K562 (cell line): ENCODE data around the gene ZNF23. TPM values are rescaled to one million over a fixed set of nuclear protein-coding genes. Genes with fewer than 3 reads are reported as not detected.

Source experiments
- BRCA1 ChIP-seq, 2 experiments: fragments of 450-650 bp in 1 of 2; sonication (generic) in 1 of 2; formaldehyde crosslinking in 1 of 2; IDR thresholded peaks; 2 replicates each; pipeline versions ENCODE4 v1.5.0 to v1.6.1; 2017 to 2020; ENCODE audit warnings: mild to moderate bottlenecking in 1 of 2, missing genetic modification reagents in 1 of 2
- COPS2 ChIP-seq: fragments of 450-650 bp; conservative IDR thresholded peaks from 2 replicates; pipeline ENCODE4 v1.6.1; 2016; ENCODE audit warnings: mild to moderate bottlenecking, moderate library complexity
- CTBP1 ChIP-seq: fragments of 450-650 bp; IDR thresholded peaks from 2 replicates; pipeline ENCODE4 v1.6.1; 2016; ENCODE audit warnings: borderline replicate concordance
- EHMT2 ChIP-seq: fragments of 450-650 bp; IDR thresholded peaks from 2 replicates; pipeline ENCODE4 v1.6.1; 2018; ENCODE audit warnings: antibody characterized with exemption
- MNT ChIP-seq, 2 experiments: fragments of 450-650 bp; conservative IDR thresholded peaks; 2 replicates each; pipeline ENCODE4 v1.6.1; 2017; ENCODE audit warnings: mild to moderate bottlenecking in 2 of 2, moderate library complexity in 2 of 2
- PCBP2 ChIP-seq: fragments of 200-400 bp; formaldehyde crosslinking; IDR thresholded peaks from 2 replicates; pipeline ENCODE4 v1.6.1; 2018; ENCODE audit warnings: low read length, low read depth, mild to moderate bottlenecking, moderate library complexity; ENCODE audit not compliant: poor library complexity, severe bottlenecking
- PHF21A ChIP-seq: fragments of 450-650 bp; IDR thresholded peaks from 2 replicates; pipeline ENCODE4 v1.6.1; 2017; ENCODE audit warnings: low read depth, borderline replicate concordance
- SLC30A9 ChIP-seq: fragments of 250-450 bp; sonication (Bioruptor Pico); IDR thresholded peaks from 2 replicates; pipeline ENCODE4 v1.8.0; 2022; ENCODE audit warnings: mild to moderate bottlenecking, moderate library complexity
- ZBTB8A ChIP-seq: fragments of 450-650 bp; IDR thresholded peaks from 2 replicates; pipeline ENCODE4 v1.6.1; 2018; ENCODE audit warnings: mild to moderate bottlenecking, moderate library complexity; ENCODE audit not compliant: partially characterized antibody
- ZKSCAN1 ChIP-seq: fragments of 150-350 bp; IDR thresholded peaks from 2 replicates; pipeline ENCODE4 v1.6.1; 2016; ENCODE audit warnings: low read depth, low read length
- ZNF197 ChIP-seq: fragments of 200-800 bp; sonication (Bioruptor generic); IDR thresholded peaks from 2 replicates; pipeline ENCODE4 v1.6.1; 2016; ENCODE audit warnings: low read depth, missing genetic modification characterization, missing compliant biosample characterization
- ZNF280A ChIP-seq: fragments of 450-650 bp; IDR thresholded peaks from 2 replicates; pipeline ENCODE4 v1.6.1; 2018; ENCODE audit warnings: mild to moderate bottlenecking, low read depth; ENCODE audit not compliant: partially characterized antibody
- ZNF354B ChIP-seq: fragments of 250-450 bp; sonication (Bioruptor Pico); IDR thresholded peaks from 2 replicates; pipeline ENCODE4 v1.4.0; 2020
- ZNF76 ChIP-seq: fragments of 250-450 bp; sonication (Bioruptor Pico); IDR thresholded peaks from 2 replicates; pipeline ENCODE4 v1.4.0; 2020; ENCODE audit warnings: mild to moderate bottlenecking, moderate library complexity, borderline replicate concordance
- ZNF780A ChIP-seq: fragments of 250-450 bp; sonication (Bioruptor Pico); IDR thresholded peaks from 2 replicates; pipeline ENCODE4 v1.5.0; 2021; ENCODE audit warnings: mild to moderate bottlenecking
- polyA plus RNA-seq, 8 experiments: library from polyadenylated mRNA; depleted of rRNA in 4 of 8; stranded (reverse) in 5 of 8; unstranded in 3 of 8; fragments of >200 nt; fragmentation: Nextera tagmentation in 2 of 8; fragmentation: Illumina TruSeq in 1 of 8; extraction: Ambion mirVana in 2 of 8; extraction: Trizol in 1 of 8; gene quantifications; 2 replicates each; pipeline versions ENCODE4 v1.2.1 to v1.2.3, GENCODE V29; 2011 to 2014; ENCODE audit warnings: inconsistent platforms in 1 of 8, missing spikeins in 1 of 8
- total RNA-seq, 7 experiments: library from RNA; depleted of rRNA in 6 of 7; stranded (reverse); fragments of >200 nt in 6 of 7; fragmentation: Illumina TruSeq in 2 of 7; extraction: Trizol in 2 of 7; gene quantifications; 2 replicates each; pipeline versions ENCODE4 v1.2.1 to v1.2.3, GENCODE V29; 2011 to 2021; ENCODE audit warnings: low replicate concordance in 1 of 7
- TF ChIP-seq, protein P1 (sequence below), 2 experiments: fragments of 450-650 bp; IDR thresholded peaks; 2 replicates each; pipeline ENCODE4 v1.6.1; 2018; ENCODE audit warnings: mild to moderate bottlenecking in 2 of 2, low read depth in 1 of 2; ENCODE audit not compliant: partially characterized antibody in 2 of 2
- TF ChIP-seq, protein P2 (sequence below): sonication (generic); formaldehyde crosslinking; IDR thresholded peaks from 2 replicates; pipeline ENCODE4 v1.8.0; 2022; ENCODE audit warnings: mild to moderate bottlenecking, missing genetic modification reagents

ZNF23 gene
- total and polyA plus RNA-seq, 9 of the 15 experiments (the other 6 are each of a cell fraction or from before 2014, with no cell fraction given) = 4.7 to 13.4 (median 11.2) TPM

- TF ChIP-seq, protein P1, sequence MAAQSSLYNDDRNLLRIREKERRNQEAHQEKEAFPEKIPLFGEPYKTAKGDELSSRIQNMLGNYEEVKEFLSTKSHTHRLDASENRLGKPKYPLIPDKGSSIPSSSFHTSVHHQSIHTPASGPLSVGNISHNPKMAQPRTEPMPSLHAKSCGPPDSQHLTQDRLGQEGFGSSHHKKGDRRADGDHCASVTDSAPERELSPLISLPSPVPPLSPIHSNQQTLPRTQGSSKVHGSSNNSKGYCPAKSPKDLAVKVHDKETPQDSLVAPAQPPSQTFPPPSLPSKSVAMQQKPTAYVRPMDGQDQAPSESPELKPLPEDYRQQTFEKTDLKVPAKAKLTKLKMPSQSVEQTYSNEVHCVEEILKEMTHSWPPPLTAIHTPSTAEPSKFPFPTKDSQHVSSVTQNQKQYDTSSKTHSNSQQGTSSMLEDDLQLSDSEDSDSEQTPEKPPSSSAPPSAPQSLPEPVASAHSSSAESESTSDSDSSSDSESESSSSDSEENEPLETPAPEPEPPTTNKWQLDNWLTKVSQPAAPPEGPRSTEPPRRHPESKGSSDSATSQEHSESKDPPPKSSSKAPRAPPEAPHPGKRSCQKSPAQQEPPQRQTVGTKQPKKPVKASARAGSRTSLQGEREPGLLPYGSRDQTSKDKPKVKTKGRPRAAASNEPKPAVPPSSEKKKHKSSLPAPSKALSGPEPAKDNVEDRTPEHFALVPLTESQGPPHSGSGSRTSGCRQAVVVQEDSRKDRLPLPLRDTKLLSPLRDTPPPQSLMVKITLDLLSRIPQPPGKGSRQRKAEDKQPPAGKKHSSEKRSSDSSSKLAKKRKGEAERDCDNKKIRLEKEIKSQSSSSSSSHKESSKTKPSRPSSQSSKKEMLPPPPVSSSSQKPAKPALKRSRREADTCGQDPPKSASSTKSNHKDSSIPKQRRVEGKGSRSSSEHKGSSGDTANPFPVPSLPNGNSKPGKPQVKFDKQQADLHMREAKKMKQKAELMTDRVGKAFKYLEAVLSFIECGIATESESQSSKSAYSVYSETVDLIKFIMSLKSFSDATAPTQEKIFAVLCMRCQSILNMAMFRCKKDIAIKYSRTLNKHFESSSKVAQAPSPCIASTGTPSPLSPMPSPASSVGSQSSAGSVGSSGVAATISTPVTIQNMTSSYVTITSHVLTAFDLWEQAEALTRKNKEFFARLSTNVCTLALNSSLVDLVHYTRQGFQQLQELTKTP (IDR thresholded peaks at IDR 0.05; ENCODE audit: low read depth in 1 of 2, partially characterized antibody in 2 of 2) = no peak
- TF ChIP-seq ZNF197 (CRISPR knock-in tag) = no peak
- no peak for TF ChIP-seq PHF21A
- 0 out of 2 replicates have a peak, but pooled peaks have one; percentile 20 for TF ChIP-seq EHMT2
- no peak for TF ChIP-seq ZNF280A
- TF ChIP-seq, protein P2, sequence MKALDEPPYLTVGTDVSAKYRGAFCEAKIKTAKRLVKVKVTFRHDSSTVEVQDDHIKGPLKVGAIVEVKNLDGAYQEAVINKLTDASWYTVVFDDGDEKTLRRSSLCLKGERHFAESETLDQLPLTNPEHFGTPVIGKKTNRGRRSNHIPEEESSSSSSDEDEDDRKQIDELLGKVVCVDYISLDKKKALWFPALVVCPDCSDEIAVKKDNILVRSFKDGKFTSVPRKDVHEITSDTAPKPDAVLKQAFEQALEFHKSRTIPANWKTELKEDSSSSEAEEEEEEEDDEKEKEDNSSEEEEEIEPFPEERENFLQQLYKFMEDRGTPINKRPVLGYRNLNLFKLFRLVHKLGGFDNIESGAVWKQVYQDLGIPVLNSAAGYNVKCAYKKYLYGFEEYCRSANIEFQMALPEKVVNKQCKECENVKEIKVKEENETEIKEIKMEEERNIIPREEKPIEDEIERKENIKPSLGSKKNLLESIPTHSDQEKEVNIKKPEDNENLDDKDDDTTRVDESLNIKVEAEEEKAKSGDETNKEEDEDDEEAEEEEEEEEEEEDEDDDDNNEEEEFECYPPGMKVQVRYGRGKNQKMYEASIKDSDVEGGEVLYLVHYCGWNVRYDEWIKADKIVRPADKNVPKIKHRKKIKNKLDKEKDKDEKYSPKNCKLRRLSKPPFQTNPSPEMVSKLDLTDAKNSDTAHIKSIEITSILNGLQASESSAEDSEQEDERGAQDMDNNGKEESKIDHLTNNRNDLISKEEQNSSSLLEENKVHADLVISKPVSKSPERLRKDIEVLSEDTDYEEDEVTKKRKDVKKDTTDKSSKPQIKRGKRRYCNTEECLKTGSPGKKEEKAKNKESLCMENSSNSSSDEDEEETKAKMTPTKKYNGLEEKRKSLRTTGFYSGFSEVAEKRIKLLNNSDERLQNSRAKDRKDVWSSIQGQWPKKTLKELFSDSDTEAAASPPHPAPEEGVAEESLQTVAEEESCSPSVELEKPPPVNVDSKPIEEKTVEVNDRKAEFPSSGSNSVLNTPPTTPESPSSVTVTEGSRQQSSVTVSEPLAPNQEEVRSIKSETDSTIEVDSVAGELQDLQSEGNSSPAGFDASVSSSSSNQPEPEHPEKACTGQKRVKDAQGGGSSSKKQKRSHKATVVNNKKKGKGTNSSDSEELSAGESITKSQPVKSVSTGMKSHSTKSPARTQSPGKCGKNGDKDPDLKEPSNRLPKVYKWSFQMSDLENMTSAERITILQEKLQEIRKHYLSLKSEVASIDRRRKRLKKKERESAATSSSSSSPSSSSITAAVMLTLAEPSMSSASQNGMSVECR (CRISPR knock-in tag) = no peak
- no peak for TF ChIP-seq BRCA1 (IDR thresholded peaks at IDR 0.05)
- TF ChIP-seq BRCA1 (CRISPR knock-in tag; IDR thresholded peaks at IDR 0.05) = no peak
- TF ChIP-seq SLC30A9 = no peak
- TF ChIP-seq COPS2 = no peak
- TF ChIP-seq ZNF354B (CRISPR knock-in tag) = no peak
- 0 out of 4 replicates have a peak, but pooled peaks of 1 of the 2 experiments have one; percentile 15 for TF ChIP-seq MNT (conservative IDR thresholded peaks at IDR 0.05)
- no peak for TF ChIP-seq ZNF780A (CRISPR knock-in tag)
- peak; percentile 18; the same call in 1 of the 2 replicates for TF ChIP-seq CTBP1
- TF ChIP-seq ZKSCAN1 = no peak
- no peak for TF ChIP-seq PCBP2
- TF ChIP-seq ZNF76 (CRISPR knock-in tag) = no peak
- TF ChIP-seq ZBTB8A = no peak
These were observed 17.4 kb upstream of the ZNF23 start (continued) for GRCh38 chr16:71479420-71479819.
